HG03280 (cell line): Measurements from ENCODE around the gene SLC44A5.
"Not testable (repeated sequence)": the region's sequence is repeated elsewhere in the genome, so short reads cannot be mapped to it uniquely, and the experiment has no call there.

Experiments used
- ATAC-seq: cut with Tn5 transposase; IDR thresholded peaks from one replicate; pipeline ENCODE4 v1.9.1; 2021; ENCODE audit warnings: mild to moderate bottlenecking, moderate library complexity; ENCODE audit not compliant: unreplicated experiment

SLC44A5 gene

DNA sequence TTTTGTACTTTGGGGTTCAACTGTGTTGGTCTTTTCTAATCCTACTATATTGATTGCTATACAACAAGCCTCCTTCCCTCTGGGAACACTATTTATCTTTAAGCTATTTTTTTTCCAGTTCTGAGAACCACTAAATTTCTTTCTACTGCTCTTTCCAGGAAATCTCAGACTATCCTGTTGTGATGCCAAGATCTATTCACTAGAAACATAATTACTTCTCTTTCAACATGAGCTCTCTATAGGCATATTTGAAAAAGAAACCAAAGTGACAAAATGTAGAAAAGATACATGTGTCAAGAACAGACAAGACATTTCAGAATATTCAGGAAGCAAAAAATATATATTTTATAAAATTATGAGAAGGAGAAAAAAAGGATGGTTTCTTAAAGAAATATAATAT is 82.9 kb downstream of the SLC44A5 start:
- no peak for ATAC-seq

DNA sequence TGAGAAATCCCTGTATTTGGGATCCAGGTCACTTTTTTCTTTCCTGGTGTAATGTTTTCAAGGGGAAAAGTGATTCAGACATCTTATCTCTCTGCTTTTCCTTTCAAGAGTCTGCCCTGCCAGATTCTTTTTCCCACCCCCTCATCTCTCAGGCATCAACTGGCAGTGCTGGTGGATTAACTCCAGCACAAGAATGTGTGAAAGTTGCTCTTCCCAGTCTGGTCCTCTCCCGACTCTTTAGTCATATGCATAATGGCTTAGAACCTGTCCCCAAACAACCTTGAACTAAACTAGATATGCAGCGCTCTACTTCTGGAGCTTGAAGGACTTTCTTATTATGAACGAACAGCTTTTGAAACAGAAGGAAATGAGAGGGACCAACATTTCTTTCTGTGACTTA is 88.5 kb downstream of the SLC44A5 start:
- ATAC-seq = no peak

DNA sequence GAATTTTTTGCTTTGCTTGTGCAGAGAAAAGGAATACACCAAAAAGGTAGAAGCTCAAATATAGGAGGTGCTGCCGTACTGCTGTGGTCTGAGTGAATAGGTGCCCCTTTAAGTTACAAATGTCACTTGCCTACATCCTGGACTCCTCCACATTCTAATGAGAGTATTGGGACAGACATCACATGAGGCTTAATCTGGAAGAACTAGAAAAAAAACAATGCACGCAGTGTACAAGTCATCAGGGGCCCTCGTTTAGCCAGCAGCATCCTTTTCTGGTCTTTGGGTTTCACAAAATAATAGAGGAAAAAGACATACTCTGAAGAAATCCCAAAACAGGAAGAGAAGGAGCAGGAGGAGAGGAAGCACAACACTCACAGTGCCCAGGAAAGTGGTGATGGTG is 89.3 kb downstream of the SLC44A5 start:
- no peak for ATAC-seq

DNA sequence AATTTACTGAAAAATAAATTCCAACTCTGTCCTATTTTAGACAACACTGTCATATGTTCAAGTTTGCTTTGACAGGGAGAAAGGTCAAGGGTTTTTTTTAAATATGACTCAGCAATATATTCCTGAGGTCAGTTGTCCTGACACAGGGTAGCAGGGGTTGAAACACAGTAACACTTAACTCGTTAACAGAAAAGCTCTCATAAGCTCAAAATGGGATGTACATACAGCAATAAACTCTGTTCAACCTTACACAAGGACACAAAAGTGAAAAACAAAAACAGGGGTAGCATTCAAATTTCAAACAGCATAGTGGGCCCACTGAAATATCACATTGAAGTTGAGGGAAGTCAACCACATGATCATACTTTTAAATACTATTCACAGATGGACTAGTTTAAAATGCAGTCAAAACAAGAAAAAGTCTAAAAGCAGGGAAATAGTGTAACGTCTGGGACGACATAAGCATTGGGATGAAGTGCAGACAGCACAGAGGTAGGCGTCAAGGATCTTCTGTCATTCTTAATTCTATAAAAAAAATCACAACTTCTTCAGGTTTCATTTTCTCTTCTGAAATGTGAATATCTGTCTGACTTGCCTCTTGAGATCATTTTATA is 89.9 kb downstream of the SLC44A5 start:
- ATAC-seq = no peak

DNA sequence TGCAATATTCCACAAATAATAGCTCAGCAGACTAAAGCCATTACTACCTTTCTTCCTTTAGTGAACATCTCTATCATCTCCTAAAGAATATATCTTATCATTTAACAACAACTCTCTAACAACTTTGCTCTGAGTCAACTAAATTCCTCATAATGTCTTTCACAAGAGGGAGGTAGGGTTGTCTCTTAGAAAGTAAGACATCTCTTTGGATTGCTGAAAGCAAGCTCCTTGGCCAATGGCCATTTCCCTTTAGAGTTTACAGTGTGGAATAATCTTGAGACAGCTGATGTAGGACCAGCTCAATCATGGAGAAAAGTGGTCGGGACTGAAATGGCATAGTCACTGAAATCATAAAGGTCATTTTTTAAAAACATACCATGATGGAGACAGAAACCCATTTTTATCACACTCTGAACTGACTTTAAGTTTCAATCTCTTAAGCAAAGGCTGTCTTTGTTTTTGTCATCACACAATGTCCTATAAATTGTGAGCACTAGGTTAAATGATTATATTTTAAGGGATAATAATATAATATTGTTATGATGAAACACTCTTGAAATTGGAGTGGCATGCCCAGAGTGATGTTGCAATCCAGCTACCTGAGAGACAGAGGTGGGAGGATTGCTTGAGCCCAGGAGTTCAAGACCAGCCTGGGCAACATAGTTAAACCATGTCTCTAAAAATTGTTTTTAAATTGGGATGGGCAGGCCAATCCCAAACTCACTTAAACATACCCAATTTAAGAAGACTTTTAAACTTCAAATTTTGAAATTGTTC is 91.1 kb downstream of the SLC44A5 start:
- ATAC-seq = no peak

DNA sequence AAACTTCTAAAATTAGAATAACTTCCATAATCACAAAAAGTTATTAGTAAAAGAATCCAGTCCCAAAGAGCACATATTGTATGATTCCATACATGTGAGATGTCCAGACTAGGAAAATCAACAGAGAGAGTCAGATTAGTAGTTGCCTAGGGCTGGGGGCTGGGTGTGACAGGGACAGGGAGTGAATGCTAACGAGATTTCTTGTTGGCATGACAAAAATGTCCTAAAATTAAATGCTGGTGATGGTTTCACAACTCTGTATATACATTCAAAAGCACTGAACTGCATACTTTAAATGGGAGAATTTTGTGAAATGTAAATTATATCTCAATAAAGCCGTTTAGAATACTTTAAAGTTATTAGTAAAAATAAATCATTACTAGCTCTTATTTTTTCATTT is 92.2 kb downstream of the SLC44A5 start:
- no peak for ATAC-seq

DNA sequence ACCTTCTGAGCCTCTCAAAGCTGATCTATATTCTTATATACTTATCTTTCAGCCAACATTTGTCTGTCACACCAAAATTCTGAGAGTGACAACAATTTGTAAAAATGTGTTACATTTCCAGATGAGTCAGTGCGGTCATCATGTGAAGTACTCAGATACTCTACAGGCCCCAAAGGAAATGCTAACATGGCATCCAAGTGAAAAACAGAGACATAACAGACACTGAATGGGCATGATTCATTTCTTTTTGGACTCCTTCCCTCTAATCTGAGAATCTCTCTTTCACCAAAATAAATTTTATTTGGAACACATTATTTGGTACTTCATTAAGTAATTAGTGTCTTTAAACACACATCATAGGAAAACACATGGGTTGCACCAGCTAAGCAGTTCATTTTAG is 96.6 kb downstream of the SLC44A5 start:
- ATAC-seq = no peak

DNA sequence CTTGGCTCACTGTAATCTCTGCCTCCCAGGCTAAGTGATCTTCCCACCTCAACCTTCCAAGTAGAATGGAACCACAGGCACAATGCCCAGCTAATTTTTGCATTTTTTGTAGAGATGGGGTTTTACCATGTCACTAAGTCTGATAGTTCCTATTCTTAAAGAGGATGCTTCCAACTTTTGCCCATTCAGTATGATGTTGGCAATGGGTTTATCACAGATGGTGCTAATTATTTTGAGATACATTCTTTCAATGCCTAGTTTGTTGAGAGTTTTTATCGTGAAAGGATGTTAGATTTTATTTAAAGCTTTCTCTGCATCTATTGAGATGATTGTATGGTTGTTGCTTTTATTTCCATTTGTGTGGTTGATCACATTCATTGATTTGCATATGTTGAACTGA is 103.9 kb downstream of the SLC44A5 start:
- ATAC-seq = no peak

DNA sequence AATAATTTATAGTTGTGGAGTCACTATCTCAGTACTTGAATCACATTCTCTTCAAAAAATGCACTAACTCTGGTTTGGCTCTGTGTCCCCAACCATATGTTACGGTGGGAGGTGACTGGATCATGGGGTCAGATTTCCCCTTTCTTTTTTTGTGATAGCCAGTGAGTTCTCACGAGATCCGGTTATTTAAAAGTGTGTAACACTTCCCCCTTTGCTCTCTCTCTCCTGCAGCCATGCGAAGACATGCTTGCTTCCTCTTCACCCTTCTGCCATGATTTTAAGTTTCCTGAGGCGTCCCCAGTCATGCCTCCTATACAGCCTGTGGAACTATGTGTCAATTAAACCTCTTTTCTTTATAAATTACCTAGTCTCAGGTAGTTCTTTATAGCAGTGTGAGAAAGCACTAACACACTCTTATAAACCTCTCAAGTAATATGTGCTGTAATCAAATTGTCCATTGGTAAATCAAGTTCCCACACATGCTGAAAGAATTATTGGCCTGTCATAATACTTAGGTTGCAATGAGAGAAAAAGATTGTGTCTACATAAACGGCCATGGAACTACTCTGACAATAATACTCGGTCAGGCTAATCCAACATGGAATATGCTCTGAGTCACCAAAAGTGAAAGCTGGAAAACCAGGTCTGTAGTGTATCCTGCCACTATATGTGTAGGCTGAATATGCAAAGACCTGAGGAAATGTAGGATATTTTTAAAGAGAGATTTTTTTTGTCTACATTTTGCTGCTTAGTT is 107.5 kb downstream of the SLC44A5 start:
- ATAC-seq = no peak

DNA sequence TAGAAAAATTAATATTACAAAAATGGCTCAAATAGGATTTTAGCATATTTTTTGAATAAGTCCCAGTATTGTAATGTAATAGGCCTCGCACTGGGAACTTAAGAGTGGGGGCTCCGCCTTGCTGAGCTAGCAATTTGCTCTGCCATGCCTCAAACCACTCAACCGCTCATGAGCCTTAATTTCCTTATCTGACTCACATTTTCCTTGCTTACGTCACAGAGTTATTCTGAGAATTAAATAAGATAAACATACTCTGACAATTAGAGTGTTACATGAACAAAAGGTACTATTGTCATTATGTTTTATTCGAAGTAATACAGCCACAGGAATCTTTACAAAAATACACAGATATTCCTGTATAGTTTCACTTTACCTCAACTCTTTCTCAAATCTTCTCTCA is 108.1 kb downstream of the SLC44A5 start:
- no peak for ATAC-seq

DNA sequence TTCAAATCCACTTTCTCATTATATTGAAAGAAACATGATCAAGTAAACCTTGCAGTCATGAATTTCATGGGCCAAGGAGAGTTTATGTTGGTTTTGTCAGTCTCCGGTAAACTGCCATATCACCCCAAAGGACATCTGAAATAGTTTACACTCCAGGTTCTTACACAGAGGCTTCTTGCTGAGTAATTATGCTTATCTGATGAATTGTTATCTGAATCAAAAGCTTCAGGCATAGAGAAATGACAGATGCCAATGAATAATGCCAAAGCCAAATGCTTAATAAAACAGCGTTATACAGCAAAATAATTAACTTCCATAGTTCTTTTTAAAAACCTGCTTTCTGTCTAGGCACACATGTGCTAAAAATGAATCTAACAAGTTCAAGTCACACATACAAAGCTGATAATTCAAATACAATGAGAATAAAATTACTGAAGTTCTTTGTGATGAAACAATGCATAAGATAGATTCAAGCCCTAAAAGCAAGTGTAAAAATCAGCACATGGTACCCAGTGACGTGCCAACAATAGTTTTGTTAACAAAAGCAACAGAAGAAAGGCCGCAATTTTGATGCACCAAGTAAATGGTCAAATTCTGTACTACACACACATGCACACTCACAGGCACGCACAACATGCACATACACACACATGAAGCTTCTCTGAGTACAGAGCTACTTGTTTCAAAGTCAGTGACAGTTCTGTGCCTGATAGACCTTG is 109.2 kb downstream of the SLC44A5 start:
- ATAC-seq = no peak

DNA sequence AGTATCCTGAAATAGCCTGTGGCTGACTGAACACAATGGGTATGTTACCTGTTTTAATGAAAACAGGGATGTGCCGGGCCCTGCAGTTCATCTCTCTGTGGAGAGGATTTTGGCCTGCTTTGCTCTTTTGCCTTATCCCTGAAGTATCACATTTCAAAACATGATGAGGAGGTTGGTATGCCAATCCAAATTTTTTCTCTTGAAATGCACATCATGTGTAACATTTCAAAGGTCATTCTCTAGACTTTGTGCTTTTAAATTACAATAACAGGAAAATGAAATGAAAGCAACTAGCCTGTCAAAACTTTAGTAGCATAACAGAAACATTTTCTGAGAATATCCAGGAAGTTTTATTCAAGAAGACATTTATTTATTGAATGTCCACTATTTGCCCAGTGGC is 118.9 kb downstream of the SLC44A5 start:
- ATAC-seq = no peak

DNA sequence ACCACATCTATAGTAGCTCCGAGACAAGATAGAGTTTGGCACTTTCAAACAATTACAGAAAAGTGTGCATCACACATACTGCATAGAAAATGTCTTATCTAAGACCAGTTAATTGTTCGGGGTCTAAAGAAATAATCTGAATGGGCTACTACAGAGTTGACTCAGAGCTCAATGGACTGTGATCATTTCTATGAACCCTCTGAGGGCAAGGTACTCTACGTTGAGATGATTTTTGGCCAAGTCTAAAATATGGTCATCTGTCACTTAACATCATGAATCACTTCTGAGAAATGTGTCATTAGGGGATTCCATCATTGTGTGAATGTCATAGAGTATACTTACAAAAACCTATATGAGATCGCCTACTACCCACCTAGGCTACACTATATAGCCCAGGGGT is 123.5 kb downstream of the SLC44A5 start:
- no peak for ATAC-seq

DNA sequence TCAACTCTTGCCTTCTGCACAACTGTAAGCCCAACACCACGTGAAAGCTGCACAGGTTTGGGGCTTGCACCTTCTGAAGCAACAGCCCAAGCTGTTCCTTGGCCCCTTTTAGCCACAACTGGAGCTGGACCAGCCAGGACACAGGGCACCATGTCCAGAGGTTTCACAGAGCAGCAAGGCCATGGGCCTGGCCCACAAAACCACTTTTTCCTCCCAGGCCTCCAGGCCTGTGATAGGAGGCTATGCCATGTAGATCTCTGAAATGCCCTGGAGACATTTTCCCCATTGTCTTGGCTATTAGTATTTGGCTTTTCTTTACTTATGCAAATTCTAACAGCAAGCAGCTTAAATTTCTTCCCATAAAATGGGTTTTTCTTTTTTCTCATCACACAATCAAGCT is 126.1 kb downstream of the SLC44A5 start:
- ATAC-seq = no peak

DNA sequence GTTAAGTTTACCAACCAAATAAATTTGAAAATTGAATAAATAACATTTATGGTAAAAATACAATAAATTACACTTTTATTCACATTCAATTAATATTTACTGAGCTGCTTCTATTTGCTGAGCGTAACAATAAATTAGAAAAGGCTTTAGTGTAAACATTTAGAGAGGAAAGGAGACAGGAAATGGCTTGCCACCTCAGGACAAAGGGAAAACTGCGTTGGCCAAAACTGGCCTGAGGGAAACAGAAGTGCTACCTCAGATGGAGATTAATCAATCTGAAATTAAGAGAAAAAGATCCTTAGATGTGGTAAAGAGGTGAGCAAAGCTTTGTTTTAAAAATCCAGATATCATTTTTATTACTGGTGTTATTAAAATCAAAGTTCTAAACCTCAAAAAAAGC is 128.0 kb downstream of the SLC44A5 start:
- ATAC-seq = no peak

DNA sequence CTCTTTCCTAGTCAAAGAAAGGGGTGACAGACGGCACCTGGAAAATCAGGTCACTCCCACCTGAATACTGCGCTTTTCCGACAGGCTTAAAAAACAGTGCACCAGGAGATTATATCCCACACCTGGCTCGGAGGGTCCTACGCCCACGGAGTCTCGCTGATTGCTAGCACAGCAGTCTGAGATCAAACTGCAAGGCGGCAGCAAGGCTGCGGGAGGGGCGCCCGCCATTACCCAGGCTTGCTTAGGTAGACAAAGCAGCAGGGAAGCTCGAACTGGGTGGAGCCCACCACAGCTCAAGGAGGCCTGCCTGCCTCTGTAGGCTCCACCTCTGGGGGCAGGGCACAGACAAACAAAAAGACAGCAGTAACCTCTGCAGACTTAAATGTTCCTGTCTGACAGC is 134.4 kb downstream of the SLC44A5 start:
- ATAC-seq = not testable (repeated sequence)

DNA sequence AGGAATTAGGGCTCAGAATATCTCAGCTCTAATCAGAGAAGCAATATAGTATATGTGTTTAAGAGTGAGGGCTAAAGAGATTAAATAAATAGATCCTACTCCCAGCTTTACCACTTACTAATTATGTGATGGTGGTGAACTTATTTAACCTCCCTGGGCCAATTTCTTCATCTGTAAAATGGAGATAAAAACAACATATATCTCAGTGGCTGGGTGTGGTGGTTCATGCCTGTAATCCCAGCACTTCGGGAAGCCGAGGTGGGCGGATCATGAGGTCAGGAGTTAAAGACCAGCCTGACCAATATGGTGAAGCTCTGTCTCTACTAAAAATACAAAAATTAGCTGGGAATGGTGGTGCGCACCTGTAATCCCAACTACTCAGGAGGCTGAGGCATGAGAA is 135.2 kb downstream of the SLC44A5 start:
- no peak for ATAC-seq

DNA sequence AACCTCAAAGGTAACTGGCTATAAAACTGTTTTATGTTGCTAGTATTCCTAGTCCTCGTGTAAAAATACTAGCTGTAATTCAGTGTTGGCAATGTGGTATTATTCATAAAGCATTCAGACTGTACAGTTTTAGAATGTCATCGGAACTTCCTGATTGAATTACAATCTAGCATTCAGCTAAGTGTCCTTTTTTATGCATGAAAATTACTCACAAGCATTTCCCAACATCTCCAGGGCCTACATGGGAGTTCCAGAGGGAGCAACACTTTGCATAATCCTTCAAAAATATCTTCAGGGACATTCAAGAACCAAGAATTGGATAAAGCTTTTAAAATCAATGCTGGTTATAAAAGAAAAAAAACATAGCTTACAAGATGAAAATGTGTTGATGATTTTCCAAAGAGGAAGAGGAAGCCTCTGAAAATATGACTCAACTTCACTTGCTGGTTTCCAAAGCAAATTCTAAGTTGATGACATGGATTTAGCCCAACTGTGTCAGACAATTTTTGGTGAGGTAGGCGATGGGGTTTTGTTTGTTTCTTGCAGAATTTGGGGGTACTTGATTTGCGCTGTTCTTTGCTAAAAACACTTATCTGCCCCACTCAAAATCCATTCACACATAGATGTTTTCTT is 137.8 kb downstream of the SLC44A5 start:
- ATAC-seq = no peak

DNA sequence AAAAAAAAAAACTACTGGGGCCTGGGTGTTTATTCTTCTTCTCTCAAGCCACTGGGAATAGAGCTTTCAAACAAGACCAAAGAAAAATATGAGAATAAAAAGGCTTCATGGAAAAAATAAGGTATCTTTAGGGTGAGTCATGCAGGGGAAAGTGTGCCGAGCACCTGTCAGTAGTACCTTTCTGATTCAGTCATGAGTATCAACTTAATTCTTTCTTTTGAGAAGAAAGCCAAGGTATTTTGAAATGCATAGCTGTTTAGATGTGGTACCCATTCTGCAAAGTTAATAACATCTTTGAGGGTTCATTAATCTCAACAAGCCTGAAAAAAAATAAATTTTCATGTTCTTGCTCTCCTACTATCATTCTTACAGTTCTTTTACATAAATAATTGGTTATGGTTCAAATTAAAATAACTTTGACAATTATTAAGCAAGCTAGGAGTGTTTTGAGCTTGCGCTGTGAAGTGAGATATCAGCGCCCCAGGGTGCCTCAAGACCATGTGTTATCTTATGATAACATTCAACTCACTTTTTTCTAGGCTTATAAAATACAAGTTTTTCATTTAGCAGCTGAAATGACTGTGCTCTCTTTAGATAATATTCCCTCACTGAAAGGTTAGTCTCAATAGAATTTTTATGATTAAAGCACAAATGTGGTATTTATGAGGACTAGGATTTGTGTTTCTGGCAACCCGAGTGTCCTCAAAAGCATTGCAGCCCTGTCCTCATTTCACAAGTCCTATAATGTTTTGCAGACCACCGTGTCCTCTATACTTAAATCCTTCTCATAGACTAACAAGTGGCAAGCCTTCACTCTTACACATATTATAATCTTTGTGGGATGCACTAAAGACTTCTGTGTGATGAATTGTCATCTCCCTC is 138.6 kb downstream of the SLC44A5 start:
- ATAC-seq = no peak

DNA sequence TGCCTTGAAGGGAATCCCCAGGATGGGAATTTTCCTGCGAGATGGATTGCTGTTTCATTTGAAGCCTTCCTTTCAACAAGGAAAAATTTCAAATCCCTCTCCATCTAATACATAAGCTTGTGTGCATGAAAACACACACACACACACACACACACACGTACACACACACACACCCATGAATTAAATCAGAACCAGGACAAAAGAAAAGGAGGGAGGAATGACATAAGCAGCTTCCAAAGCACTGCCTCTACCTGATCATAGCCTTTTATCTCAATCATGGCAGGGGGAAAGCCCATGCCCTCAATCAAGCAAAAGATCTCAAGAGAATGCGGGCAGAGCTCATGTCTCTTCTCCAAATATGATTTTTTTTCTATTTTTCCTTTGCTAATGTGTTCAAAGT is 139.7 kb downstream of the SLC44A5 start:
- no peak for ATAC-seq
